CD4-positive, CD25-positive, alpha-beta regulatory T cell (primary cell): ENCODE data around the gene ADNP2. TPM values are rescaled to one million over a fixed set of nuclear protein-coding genes. Genes with fewer than 3 reads are reported as not detected.

Experiments
- ATAC-seq, 2 donors: fragments of 150-1000 bp; cut with Tn5 transposase; one replicate each; pipeline ENCODE4 v1.10.0; 2021; ENCODE audit warnings: low read depth in 2 of 2, moderate number of reproducible peaks in 2 of 2, moderate library complexity in 1 of 2
- DNase-seq, 3 donors: peaks; one replicate each; pipeline versions ENCODE4 v3.0.0 to v3.0.0-alpha.2; 2012 to 2022; ENCODE audit warnings: mixed read lengths in 1 of 3
- H3K27ac ChIP-seq: one replicate; pipeline ENCODE4 v1.7.0; 2013; ENCODE audit warnings: mild to moderate bottlenecking, low read length; ENCODE audit not compliant: insufficient read depth, poor library complexity, severe bottlenecking
- H3K27me3 ChIP-seq: one replicate; pipeline ENCODE4 v1.7.0; 2013; ENCODE audit warnings: low read length; ENCODE audit not compliant: control insufficient read depth, insufficient read depth
- H3K36me3 ChIP-seq: one replicate; pipeline ENCODE4 v1.7.0; 2013; ENCODE audit warnings: mild to moderate bottlenecking, low read length, moderate library complexity; ENCODE audit not compliant: control insufficient read depth, insufficient read depth
- H3K4me1 ChIP-seq: 2 replicates; pipeline ENCODE4 v1.7.0; 2013; ENCODE audit warnings: mild to moderate bottlenecking, low read length; ENCODE audit not compliant: insufficient read depth, control insufficient read depth, poor library complexity, severe bottlenecking
- H3K4me3 ChIP-seq: one replicate; pipeline ENCODE4 v1.7.0; 2013; ENCODE audit warnings: low read depth, mild to moderate bottlenecking, low read length, moderate library complexity
- H3K9me3 ChIP-seq, 2 experiments: 1 replicate in 1 of 2; 2 replicates in 1 of 2; pipeline ENCODE4 v1.7.0; 2013; ENCODE audit warnings: low read length in 2 of 2, mild to moderate bottlenecking in 1 of 2, moderate library complexity in 1 of 2; ENCODE audit not compliant: control insufficient read depth in 2 of 2
- H3K27ac Mint-ChIP-seq, 3 donors: one replicate each; pipeline ENCODE4 v1.8.0; 2020 to 2022; ENCODE audit warnings: mild to moderate bottlenecking in 3 of 3, mixed read lengths in 3 of 3, moderate library complexity in 2 of 3
- H3K27me3 Mint-ChIP-seq: one replicate; pipeline ENCODE4 v1.8.0; 2022; ENCODE audit warnings: mild to moderate bottlenecking, mixed read lengths
- H3K36me3 Mint-ChIP-seq: one replicate; pipeline ENCODE4 v1.8.0; 2020; ENCODE audit warnings: mixed read lengths
- H3K4me1 Mint-ChIP-seq, 4 donors: one replicate each; pipeline ENCODE4 v1.8.0; 2020 to 2022; ENCODE audit warnings: mixed read lengths in 4 of 4, mild to moderate bottlenecking in 1 of 4
- H3K4me3 Mint-ChIP-seq, 4 donors: one replicate each; pipeline ENCODE4 v1.8.0; 2020 to 2022; ENCODE audit warnings: mild to moderate bottlenecking in 4 of 4, mixed read lengths in 4 of 4, moderate library complexity in 3 of 4
- H3K9me3 Mint-ChIP-seq, 7 donors: one replicate each; pipeline ENCODE4 v1.8.0; 2020 to 2022; ENCODE audit warnings: mixed read lengths in 7 of 7, mild to moderate bottlenecking in 3 of 7, moderate library complexity in 2 of 7
- polyA plus RNA-seq, 4 donors: library from polyadenylated mRNA; unstranded; fragments of 300-500 nt; fragmentation: Illumina TruSeq; gene quantifications; one replicate each; pipeline ENCODE4 v1.2.3, GENCODE V29; 2021
- total RNA-seq: library from RNA; stranded (reverse); gene quantifications from one replicate; pipeline ENCODE4 v1.2.3, GENCODE V29; 2022

Gene ADNP2
- total and polyA plus RNA-seq, 5 donors from 2014 or later, result 5.8 to 43.6 (median 8.8) TPM

GRCh38 chr18:80070825-80071224, 38.2 kb upstream of the ADNP2 start:
- Histone ChIP-seq H3K36me3 (no peaks in the 10 kb centered on the region), H3K27me3 (no peaks in the 10 kb centered on the region), H3K4me1 (no peaks in the 10 kb centered on the region), H3K4me3 (no peak overlapping the region), H3K27ac (no peak overlapping the region), H3K9me3 (no peaks in the 10 kb centered on the region)
- Mint-ChIP-seq H3K4me3 (no peak overlapping the region), H3K4me1 (no peaks in the 10 kb centered on the region), H3K27me3 (no peaks in the 10 kb centered on the region), H3K9me3 (peaks cover 0 to 4% (median 0%) of the 10 kb centered on the region in 7 donors), H3K27ac (no peak overlapping the region), H3K36me3 (no peaks in the 10 kb centered on the region)
- no peak for DNase-seq
- ATAC-seq, result no peak

- no peak for DNase-seq
- Mint-ChIP-seq H3K9me3 (peaks cover 0 to 4% (median 0%) of the 10 kb centered on the region in 7 donors), H3K4me1 (no peaks in the 10 kb centered on the region), H3K27me3 (no peaks in the 10 kb centered on the region), H3K4me3 (no peak overlapping the region), H3K36me3 (no peaks in the 10 kb centered on the region), H3K27ac (no peak overlapping the region)
- no peaks in the 10 kb centered on the region for H3K27me3 ChIP-seq
- H3K4me3 ChIP-seq, result no peak overlapping the region
- ATAC-seq, result no peak
- no peaks in the 10 kb centered on the region for H3K9me3 ChIP-seq
- H3K4me1 ChIP-seq, result no peaks in the 10 kb centered on the region
- no peaks in the 10 kb centered on the region for H3K36me3 ChIP-seq
- no peak overlapping the region for H3K27ac ChIP-seq
Measured at GRCh38 chr18:80074183-80074582, 34.9 kb upstream of the ADNP2 start.

- Mint-ChIP-seq H3K27ac (no peak overlapping the region), H3K9me3 (peaks cover 0 to 4% (median 0%) of the 10 kb centered on the region in 7 donors), H3K36me3 (no peaks in the 10 kb centered on the region), H3K4me1 (no peaks in the 10 kb centered on the region), H3K4me3 (no peak overlapping the region), H3K27me3 (peaks cover under 1% of the 10 kb centered on the region)
- Histone ChIP-seq H3K4me1 (no peaks in the 10 kb centered on the region), H3K27me3 (no peaks in the 10 kb centered on the region), H3K4me3 (no peak overlapping the region), H3K27ac (no peak overlapping the region), H3K9me3 (no peaks in the 10 kb centered on the region), H3K36me3 (no peaks in the 10 kb centered on the region)
- DNase-seq (no peak), ATAC-seq (no peak)
Measured at GRCh38 chr18:80074697-80075096, 34.4 kb upstream of the ADNP2 start.

- H3K9me3 Mint-ChIP-seq, result peaks cover 0 to 4% (median 0%) of the 10 kb centered on the region in 7 donors
- H3K27ac Mint-ChIP-seq, result no peak overlapping the region
- H3K4me1 Mint-ChIP-seq, result no peaks in the 10 kb centered on the region
- no peak overlapping the region for H3K4me3 Mint-ChIP-seq
- DNase-seq (no peak), ATAC-seq (no peak)
- Histone ChIP-seq H3K27ac (no peak overlapping the region), H3K27me3 (no peaks in the 10 kb centered on the region), H3K4me3 (no peak overlapping the region), H3K36me3 (no peaks in the 10 kb centered on the region), H3K4me1 (no peaks in the 10 kb centered on the region), H3K9me3 (no peaks in the 10 kb centered on the region)
- peaks cover 4% of the 10 kb centered on the region for H3K27me3 Mint-ChIP-seq
- no peaks in the 10 kb centered on the region for H3K36me3 Mint-ChIP-seq
Measured at GRCh38 chr18:80075940-80076339, 33.1 kb upstream of the ADNP2 start.

- H3K36me3 ChIP-seq, result no peaks in the 10 kb centered on the region
- no peak overlapping the region for H3K4me3 ChIP-seq
- peaks cover 4% of the 10 kb centered on the region for H3K27me3 Mint-ChIP-seq
- ATAC-seq, result no peak
- no peaks in the 10 kb centered on the region for H3K27me3 ChIP-seq
- H3K4me3 Mint-ChIP-seq, result no peak overlapping the region
- H3K27ac Mint-ChIP-seq, result no peak overlapping the region
- H3K9me3 Mint-ChIP-seq, result peaks cover 0 to 4% (median 0%) of the 10 kb centered on the region in 7 donors
- H3K4me1 ChIP-seq, result no peaks in the 10 kb centered on the region
- no peaks in the 10 kb centered on the region for H3K4me1 Mint-ChIP-seq
- no peaks in the 10 kb centered on the region for H3K36me3 Mint-ChIP-seq
- no peaks in the 10 kb centered on the region for H3K9me3 ChIP-seq
- DNase-seq, result no peak
- H3K27ac ChIP-seq, result no peak overlapping the region
Measured at GRCh38 chr18:80076379-80076778, 32.7 kb upstream of the ADNP2 start.

- Histone ChIP-seq H3K9me3 (no peaks in the 10 kb centered on the region), H3K4me3 (no peak overlapping the region), H3K36me3 (no peaks in the 10 kb centered on the region), H3K27me3 (peaks cover 2% of the 10 kb centered on the region), H3K4me1 (no peaks in the 10 kb centered on the region), H3K27ac (no peak overlapping the region)
- Mint-ChIP-seq H3K27ac (no peak overlapping the region), H3K36me3 (no peaks in the 10 kb centered on the region), H3K4me3 (no peak overlapping the region), H3K9me3 (peaks cover 0 to 4% (median 0%) of the 10 kb centered on the region in 7 donors), H3K27me3 (peaks cover 9% of the 10 kb centered on the region), H3K4me1 (no peaks in the 10 kb centered on the region)
- no peak for ATAC-seq
- no peak for DNase-seq
Measured at GRCh38 chr18:80077873-80078272, 31.2 kb upstream of the ADNP2 start.

GRCh38 chr18:80086281-80086680, 22.8 kb upstream of the ADNP2 start:
- Mint-ChIP-seq H3K9me3 (peaks cover 0 to 34% (median 9%) of the 10 kb centered on the region in 7 donors), H3K27me3 (peaks cover 7% of the 10 kb centered on the region), H3K4me1 (no peaks in the 10 kb centered on the region), H3K4me3 (no peak overlapping the region), H3K36me3 (peaks cover 1% of the 10 kb centered on the region), H3K27ac (no peak overlapping the region)
- Histone ChIP-seq H3K27ac (no peak overlapping the region), H3K4me3 (no peak overlapping the region), H3K27me3 (peaks cover 2% of the 10 kb centered on the region), H3K4me1 (no peaks in the 10 kb centered on the region), H3K9me3 (peaks cover 18 to 19% of the 10 kb centered on the region in 2 experiments), H3K36me3 (no peaks in the 10 kb centered on the region)
- ATAC-seq (no peak), DNase-seq (no peak)

GRCh38 chr18:80088036-80088435, 21.0 kb upstream of the ADNP2 start:
- no peaks in the 10 kb centered on the region for H3K27me3 ChIP-seq
- H3K4me3 ChIP-seq, result no peak overlapping the region
- peaks cover 8% of the 10 kb centered on the region for H3K27me3 Mint-ChIP-seq
- no peak for ATAC-seq
- no peak for DNase-seq
- H3K36me3 Mint-ChIP-seq, result peaks cover 3% of the 10 kb centered on the region
- no peak overlapping the region for H3K27ac Mint-ChIP-seq
- no peak overlapping the region for H3K4me3 Mint-ChIP-seq
- H3K4me1 ChIP-seq, result no peaks in the 10 kb centered on the region
- no peaks in the 10 kb centered on the region for H3K4me1 Mint-ChIP-seq
- H3K36me3 ChIP-seq, result no peaks in the 10 kb centered on the region
- no peak overlapping the region for H3K27ac ChIP-seq
- H3K9me3 Mint-ChIP-seq, result peaks cover 0 to 37% (median 11%) of the 10 kb centered on the region in 7 donors
- peaks cover 18 to 19% of the 10 kb centered on the region in 2 experiments for H3K9me3 ChIP-seq
